ENCODE data around the gene KDM3B. TPM values are rescaled to one million over a fixed set of nuclear protein-coding genes. Genes with fewer than 3 reads are reported as not detected.

The KDM3B gene
- total RNA-seq, 4 donors from 2014 or later = 62.7 to 65.3 (median 62.9) TPM

GRCh38 chr5:138354926-138355378 is 2.5 kb downstream of the KDM3B start:
- Histone ChIP-seq H3K27me3 (no peaks in the 10 kb centered on the region), H3K4me3 (peak overlapping the region in 1 of 4 donors; percentile 96), H3K27ac (peak overlapping the region in 2 of 4 donors; percentile 96 to 99), H3K36me3 (no peaks in the 10 kb centered on the region), H3K4me1 (peaks cover 0 to 42% (median 26%) of the 10 kb centered on the region in 4 donors), H3K9me3 (peaks cover 0 to 10% (median 0%) of the 10 kb centered on the region in 4 donors)
- WGBS, 2 donors = 16 to 17% methylated on average over 6 of the region's 6 CpGs
- TF ChIP-seq EP300 (IDR thresholded peaks at IDR 0.05) (no peak), CTCF (IDR thresholded peaks at IDR 0.05) (no peak), POLR2A (IDR thresholded peaks at IDR 0.05) (no peak)
- no peak for DNase-seq (ENCODE audit: low spot score in 2 of 2)

GRCh38 chr5:138359621-138360020 is 7.1 kb downstream of the KDM3B start:
- TF ChIP-seq CTCF (IDR thresholded peaks at IDR 0.05) (no peak), EP300 (IDR thresholded peaks at IDR 0.05) (no peak), POLR2A (IDR thresholded peaks at IDR 0.05) (no peak)
- Histone ChIP-seq H3K27me3 (no peaks in the 10 kb centered on the region), H3K4me3 (no peak overlapping the region), H3K36me3 (no peaks in the 10 kb centered on the region), H3K27ac (no peak overlapping the region), H3K9me3 (no peaks in the 10 kb centered on the region), H3K4me1 (peaks cover 0 to 43% (median 21%) of the 10 kb centered on the region in 4 donors)
- no peak for DNase-seq (ENCODE audit: low spot score in 2 of 2)
- 84 to 89% methylated on average over 3 of the region's 3 CpGs for WGBS, 2 donors

- H3K9me3 ChIP-seq = no peaks in the 10 kb centered on the region
- H3K4me3 ChIP-seq = no peak overlapping the region
- WGBS, 2 donors = 97 to 100% methylated on average over 1 of the region's 1 CpG
- peaks cover 0 to 39% (median 9%) of the 10 kb centered on the region in 4 donors for H3K4me1 ChIP-seq
- H3K36me3 ChIP-seq = no peaks in the 10 kb centered on the region
- no peak overlapping the region for H3K27ac ChIP-seq
- H3K27me3 ChIP-seq = no peaks in the 10 kb centered on the region
- TF ChIP-seq EP300 (IDR thresholded peaks at IDR 0.05) (no peak), CTCF (IDR thresholded peaks at IDR 0.05) (no peak), POLR2A (IDR thresholded peaks at IDR 0.05) (no peak)
- no peak for DNase-seq (ENCODE audit: low spot score in 2 of 2)
Measured at GRCh38 chr5:138360941-138361452, 8.5 kb downstream of the KDM3B start.

- TF ChIP-seq EP300 (IDR thresholded peaks at IDR 0.05) (no peak), CTCF (IDR thresholded peaks at IDR 0.05) (no peak), POLR2A (IDR thresholded peaks at IDR 0.05) (no peak)
- Histone ChIP-seq H3K4me3 (no peak overlapping the region), H3K9me3 (no peaks in the 10 kb centered on the region), H3K27me3 (no peaks in the 10 kb centered on the region), H3K36me3 (no peaks in the 10 kb centered on the region), H3K27ac (no peak overlapping the region), H3K4me1 (peaks cover 0 to 63% (median 16%) of the 10 kb centered on the region in 4 donors)
- DNase-seq (ENCODE audit: low spot score in 2 of 2) = no peak
- 86 to 94% methylated on average over 1 of the region's 1 CpG for WGBS, 2 donors
Measured at GRCh38 chr5:138364576-138364975, 12.1 kb downstream of the KDM3B start.

GRCh38 chr5:138366632-138367382 is 14.3 kb downstream of the KDM3B start:
- Histone ChIP-seq H3K36me3 (no peaks in the 10 kb centered on the region), H3K27me3 (no peaks in the 10 kb centered on the region), H3K4me1 (peaks cover 0 to 72% (median 16%) of the 10 kb centered on the region in 4 donors), H3K4me3 (no peak overlapping the region), H3K9me3 (no peaks in the 10 kb centered on the region), H3K27ac (no peak overlapping the region)
- TF ChIP-seq POLR2A (IDR thresholded peaks at IDR 0.05) (no peak), CTCF (IDR thresholded peaks at IDR 0.05) (no peak), EP300 (IDR thresholded peaks at IDR 0.05) (no peak)
- WGBS, 2 donors = 69 to 70% methylated on average over 4 of the region's 4 CpGs
- no peak for DNase-seq (ENCODE audit: low spot score in 2 of 2)

All from tibial nerve (tissue), 4 donors.